Astrocyte of the cerebellum (primary cell): ENCODE data around the gene RAPSN.

Experiments
- DNase-seq: peaks from one replicate; pipeline ENCODE4 v3.0.0-alpha.2; 2011; ENCODE audit warnings: low read depth
- H3K4me3 ChIP-seq: 2 replicates; pipeline ENCODE4 v1.5.1; 2011; ENCODE audit warnings: mild to moderate bottlenecking, low read depth, low read length, moderate library complexity
- CTCF ChIP-seq: IDR thresholded peaks from 2 replicates; pipeline ENCODE4 v1.5.1; 2012; ENCODE audit warnings: low read length, low read depth, moderate library complexity, mild to moderate bottlenecking; ENCODE audit errors: missing control alignments
- in situ Hi-C: cut with HindIII; loops from 2 replicates; pipeline ENCODE4 v1.10.0; 2017; ENCODE audit warnings: low sequenced_read_pairs

RAPSN gene

GRCh38 chr11:47406896-47407745 is 41.8 kb downstream of the RAPSN start:
- peak overlapping the region; percentile 84 for H3K4me3 ChIP-seq
- in situ Hi-C loops: no loop called here
- DNase-seq: no peak
- no peak for TF ChIP-seq CTCF

GRCh38 chr11:47403571-47403970 is 45.4 kb downstream of the RAPSN start:
- no peak overlapping the region for H3K4me3 ChIP-seq
- no peak for DNase-seq
- in situ Hi-C loops: no loop called here
- TF ChIP-seq CTCF: no peak

DNA sequence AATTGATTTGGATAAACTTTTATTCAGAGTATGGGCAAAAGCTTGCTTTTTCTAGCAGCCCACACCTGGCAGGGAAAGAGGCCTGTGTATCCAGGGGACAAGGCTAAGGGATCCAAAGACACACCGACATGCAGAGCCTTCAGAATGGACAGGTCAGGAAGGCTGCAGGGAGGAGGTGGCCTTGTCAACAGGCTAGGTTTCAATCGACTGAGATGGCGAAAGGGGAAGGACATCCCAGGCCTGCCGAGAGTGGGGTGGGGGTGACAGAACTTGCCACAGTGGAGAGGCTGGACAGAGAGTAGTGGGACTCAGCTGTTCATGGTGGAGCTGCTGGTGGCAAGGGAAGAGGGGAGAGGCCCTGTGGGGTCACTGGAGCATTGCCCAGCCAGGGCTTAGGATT is 45.8 kb downstream of the RAPSN start:
- TF ChIP-seq CTCF: no peak
- DNase-seq: no peak
- no peak overlapping the region for H3K4me3 ChIP-seq
- in situ Hi-C loops: no loop called here

DNA sequence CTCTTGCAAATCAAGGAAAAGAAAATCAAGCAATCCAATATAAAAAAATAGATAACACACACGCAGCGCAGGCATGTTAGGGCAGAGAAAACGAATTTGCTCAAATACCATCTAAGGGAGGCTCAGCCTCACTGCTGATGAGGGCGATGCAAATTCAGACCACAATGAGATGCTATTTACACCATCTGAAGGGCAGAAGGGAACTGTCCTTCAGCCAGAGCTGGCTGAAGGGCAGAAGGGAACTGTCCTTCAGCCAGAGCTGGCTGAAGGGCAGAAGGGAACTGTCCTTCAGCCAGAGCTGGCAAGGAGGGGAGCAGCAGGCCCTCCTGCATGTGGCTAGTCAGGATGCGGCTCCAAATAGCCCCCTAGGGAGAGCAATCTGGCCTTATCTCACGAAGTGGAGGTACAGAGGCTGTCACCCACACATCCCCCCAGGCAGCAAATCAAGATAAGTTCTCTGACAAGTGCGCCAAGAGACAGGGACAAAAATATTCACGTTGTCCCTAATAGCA is 48.1 kb downstream of the RAPSN start:
- no peak for TF ChIP-seq CTCF
- no peak overlapping the region for H3K4me3 ChIP-seq
- in situ Hi-C loops: no loop called here
- DNase-seq: no peak

GRCh38 chr11:47399860-47400767 is 48.8 kb downstream of the RAPSN start:
- peak overlapping the region; percentile 49 for H3K4me3 ChIP-seq
- no peak for TF ChIP-seq CTCF
- in situ Hi-C loops: no loop called here
- no peak for DNase-seq

GRCh38 chr11:47398551-47398950 is 50.4 kb downstream of the RAPSN start:
- in situ Hi-C loops: no loop called here

More at GRCh38 chr11:47398551-47398950, 50.4 kb downstream of the RAPSN start:
- H3K4me3 ChIP-seq: no peak overlapping the region
- TF ChIP-seq CTCF: no peak
- DNase-seq: no peak
